ENCODE results near the gene DAB2. TPM values are rescaled to one million over a fixed set of nuclear protein-coding genes. Genes with fewer than 3 reads are reported as not detected.
"Not testable (repeated sequence)": the region's sequence is repeated elsewhere in the genome, so short reads cannot be mapped to it uniquely, and the experiment has no call there.

Gene DAB2
- total RNA-seq, 1 experiment from 2014 or later, result 5.5 TPM

- RAD21 ChIA-PET (ENCODE audit: low non-redundant PET in 1 of 2, low total read pairs in 2 of 2, uncharacterized antibody in 2 of 2, unreplicated experiment in 2 of 2); H3K4me2 ChIP-seq (ENCODE audit: low read length); H3K9me3 ChIP-seq (ENCODE audit: control insufficient read depth in 1 of 2, insufficient read depth in 1 of 2, low read depth in 1 of 2, low read length in 2 of 2); CTCF ChIA-PET; H4K20me1 ChIP-seq (ENCODE audit: insufficient read depth); POLR2A ChIA-PET; ATAC-seq; BruUV-seq (replicated peaks); H3K36me3 ChIP-seq (ENCODE audit: control insufficient read depth in 1 of 2, insufficient read depth in 2 of 2, low read length in 2 of 2); H2AFZ ChIP-seq (ENCODE audit: low read depth, low read length, poor library complexity, severe bottlenecking); intact Hi-C loops (cut with micrococcal nuclease); H3K27me3 ChIP-seq (ENCODE audit: insufficient read depth, low read length); H3K4me3 ChIP-seq (replicated peaks in 1 of 2; ENCODE audit: low read depth in 1 of 2, low read length in 2 of 2); DNase-seq (ENCODE audit: low read depth, low spot score); H3K9ac ChIP-seq (ENCODE audit: low read length); H3K79me2 ChIP-seq (ENCODE audit: insufficient read depth, low read length); H3K27ac ChIP-seq (ENCODE audit: low read depth, low read length); H3K9me2 ChIP-seq (ENCODE audit: insufficient read depth); H3K4me1 ChIP-seq (ENCODE audit: control insufficient read depth in 1 of 2, insufficient read depth in 2 of 2, low read length in 2 of 2): not testable (repeated sequence)
Measured at GRCh38 chr5:39334296-39334695, 90.5 kb downstream of the DAB2 start.

GRCh38 chr5:39333104-39333503 is 91.7 kb downstream of the DAB2 start:
- H3K36me3 ChIP-seq (ENCODE audit: control insufficient read depth in 1 of 2, insufficient read depth in 2 of 2, low read length in 2 of 2), result no peaks in the 10 kb centered on the region
- ATAC-seq (no peak), DNase-seq (ENCODE audit: low read depth, low spot score) (no peak)
- H3K9me3 ChIP-seq (ENCODE audit: control insufficient read depth in 1 of 2, insufficient read depth in 1 of 2, low read depth in 1 of 2, low read length in 2 of 2), result no peaks in the 10 kb centered on the region
- TF ChIP-seq CTCF (IDR thresholded peaks at IDR 0.05 in 2 of 3, conservative IDR thresholded peaks at IDR 0.05 in 1 of 3; ENCODE audit: borderline replicate concordance in 1 of 3, insufficient read depth in 1 of 3, low read depth in 2 of 3, low read length in 2 of 3) (no peak), ELF1 (IDR thresholded peaks at IDR 0.05; ENCODE audit: borderline replicate concordance, low read depth) (no peak), REST (IDR thresholded peaks at IDR 0.05; ENCODE audit: low read depth) (no peak)
- no peaks in the 10 kb centered on the region for H4K20me1 ChIP-seq (ENCODE audit: insufficient read depth)
- no peaks in the 10 kb centered on the region for H3K79me2 ChIP-seq (ENCODE audit: insufficient read depth, low read length)
- ChIA-PET RAD21 (ENCODE audit: low non-redundant PET in 1 of 2, low total read pairs in 2 of 2, uncharacterized antibody in 2 of 2, unreplicated experiment in 2 of 2) (no interaction called here), POLR2A (no interaction called here), CTCF (no interaction called here)
- no peak overlapping the region for H3K4me3 ChIP-seq (replicated peaks in 1 of 2; ENCODE audit: low read depth in 1 of 2, low read length in 2 of 2)
- no TSS peak for BruUV-seq (replicated peaks)
- H3K4me1 ChIP-seq (ENCODE audit: control insufficient read depth in 1 of 2, insufficient read depth in 2 of 2, low read length in 2 of 2), result no peaks in the 10 kb centered on the region
- no peak overlapping the region for H3K9ac ChIP-seq (ENCODE audit: low read length)
- H2AFZ ChIP-seq (ENCODE audit: low read depth, low read length, poor library complexity, severe bottlenecking), result no peak overlapping the region
- H3K27ac ChIP-seq (ENCODE audit: low read depth, low read length), result no peak overlapping the region
- no peak overlapping the region for H3K4me2 ChIP-seq (ENCODE audit: low read length)
- intact Hi-C loops (cut with micrococcal nuclease), result no loop called here
- H3K27me3 ChIP-seq (ENCODE audit: insufficient read depth, low read length), result no peaks in the 10 kb centered on the region
- H3K9me2 ChIP-seq (ENCODE audit: insufficient read depth), result no peaks in the 10 kb centered on the region

Measured in HCT116 (cell line).